HCT116 (cell line): ENCODE measurements around the gene ADAMTS9. TPM values are rescaled to one million over a fixed set of nuclear protein-coding genes. Genes with fewer than 3 reads are reported as not detected.

Experiments used
- ATAC-seq: fragments of 200-7000 bp; cut with Tn5 transposase; 2 replicates; pipeline ENCODE4 v1.9.1; 2020; ENCODE audit warnings: mild to moderate bottlenecking, moderate library complexity
- BruUV-seq: library from RNA; stranded (reverse); fragments of 400-500 nt; replicated peaks from 2 replicates; lab custom pipeline; 2021; lab: Mats Ljungman, UMichigan
- CTCF ChIA-PET: fragments of 300-600 bp; sonication (Branson Sonifier 250); formaldehyde crosslinking; loops from one replicate; lab custom pipeline; 2021; ENCODE audit warnings: antibody characterized with exemption; lab: Charles Lee
- POLR2A ChIA-PET: fragments of 300-600, 350-600 bp; sonication (Branson Sonifier 250); formaldehyde crosslinking; loops from one replicate; lab custom pipeline; 2021; ENCODE audit warnings: antibody characterized with exemption; lab: Charles Lee
- RAD21 ChIA-PET, 2 experiments: fragments of 300-600 bp; sonication (Branson Sonifier 250); formaldehyde crosslinking; loops; one replicate each; lab custom pipeline; 2023; ENCODE audit warnings: low total read pairs in 2 of 2; ENCODE audit not compliant: uncharacterized antibody in 2 of 2, unreplicated experiment in 2 of 2, low non-redundant PET in 1 of 2; lab: Charles Lee
- DNase-seq: peaks from one replicate; pipeline ENCODE4 v3.0.0-alpha.2; 2010; ENCODE audit warnings: low read depth, low spot score
- H2AFZ ChIP-seq: fragments of 200-600 bp; shearing (Covaris generic), sonication (generic); 2 replicates; pipeline ENCODE4 v1.6.1; 2017; ENCODE audit warnings: low read depth, mixed run types, mixed read lengths, antibody characterized with exemption, low read length; ENCODE audit not compliant: poor library complexity, severe bottlenecking
- H3K27ac ChIP-seq: 2 replicates; pipeline ENCODE4 v1.5.1; 2012; ENCODE audit warnings: low read depth, low read length
- H3K27me3 ChIP-seq: fragments of 200-600 bp; sonication (generic); 2 replicates; pipeline ENCODE4 v1.6.1; 2016; ENCODE audit warnings: mixed run types, low read length, mixed read lengths; ENCODE audit not compliant: insufficient read depth
- H3K36me3 ChIP-seq, 2 experiments: fragments of 200-500 bp in 1 of 2; fragments of 200-600 bp in 1 of 2; sonication (Bioruptor generic) in 1 of 2; sonication (generic) in 1 of 2; 2 replicates each; pipeline versions ENCODE4 v1.5.1 to v1.6.1; 2014 to 2016; ENCODE audit warnings: low read length in 2 of 2, inconsistent platforms in 1 of 2, mixed read lengths in 1 of 2, mixed run types in 1 of 2; ENCODE audit not compliant: insufficient read depth in 2 of 2, control insufficient read depth in 1 of 2
- H3K4me1 ChIP-seq, 2 experiments: fragments of 200-600 bp in 1 of 2; sonication (generic) in 1 of 2; 2 replicates each; pipeline versions ENCODE4 v1.5.1 to v1.6.1; 2012 to 2017; ENCODE audit warnings: low read length in 2 of 2, inconsistent platforms in 1 of 2, mild to moderate bottlenecking in 1 of 2, mixed read lengths in 1 of 2, mixed run types in 1 of 2, moderate library complexity in 1 of 2; ENCODE audit not compliant: insufficient read depth in 2 of 2, control insufficient read depth in 1 of 2
- H3K4me2 ChIP-seq: fragments of 200-600 bp; sonication (generic); 2 replicates; pipeline ENCODE4 v1.6.1; 2017; ENCODE audit warnings: mixed run types, low read length, mixed read lengths
- H3K4me3 ChIP-seq, 2 experiments: fragments of 200-600 bp in 1 of 2; sonication (generic) in 1 of 2; replicated peaks in 1 of 2; 2 replicates each; pipeline ENCODE4 v1.5.1; 2011 to 2016; ENCODE audit warnings: low read length in 2 of 2, control low read depth in 1 of 2, low read depth in 1 of 2, mild to moderate bottlenecking in 1 of 2, mixed read lengths in 1 of 2, mixed run types in 1 of 2
- H3K79me2 ChIP-seq: fragments of 200-600 bp; sonication (generic); 2 replicates; pipeline ENCODE4 v1.6.1; 2017; ENCODE audit warnings: mild to moderate bottlenecking, mixed run types, low read length, moderate library complexity, mixed read lengths; ENCODE audit not compliant: insufficient read depth
- H3K9ac ChIP-seq: fragments of 200-600 bp; sonication (generic); 2 replicates; pipeline ENCODE4 v1.6.1; 2016; ENCODE audit warnings: low read length, mixed read lengths
- H3K9me2 ChIP-seq: fragments of 200-600 bp; sonication (generic), shearing (Covaris generic); 2 replicates; pipeline ENCODE4 v1.6.1; 2017; ENCODE audit warnings: mixed run types, mild to moderate bottlenecking, moderate library complexity; ENCODE audit not compliant: insufficient read depth
- H3K9me3 ChIP-seq, 2 experiments: fragments of 200-500 bp in 1 of 2; fragments of 200-600 bp in 1 of 2; sonication (Bioruptor generic) in 1 of 2; sonication (generic) in 1 of 2; 2 replicates each; pipeline ENCODE4 v1.6.1; 2014 to 2017; ENCODE audit warnings: low read length in 2 of 2, mixed read lengths in 2 of 2, inconsistent platforms in 1 of 2, low read depth in 1 of 2, mild to moderate bottlenecking in 1 of 2, mixed run types in 1 of 2, moderate library complexity in 1 of 2; ENCODE audit not compliant: control insufficient read depth in 1 of 2, insufficient read depth in 1 of 2
- H4K20me1 ChIP-seq: fragments of 200-600 bp; sonication (generic), shearing (Covaris generic); 2 replicates; pipeline ENCODE4 v1.6.1; 2017; ENCODE audit warnings: mixed run types, mild to moderate bottlenecking, moderate library complexity; ENCODE audit not compliant: insufficient read depth
- ATF3 ChIP-seq: IDR thresholded peaks from 2 replicates; pipeline ENCODE4 v1.6.1; 2012
- CBX3 ChIP-seq: IDR thresholded peaks from 2 replicates; pipeline ENCODE4 v1.6.1; 2012; ENCODE audit warnings: low read depth
- EGR1 ChIP-seq: IDR thresholded peaks from 2 replicates; pipeline ENCODE4 v1.6.1; 2012; ENCODE audit warnings: low read depth
- EZH2 ChIP-seq: fragments of 200-600 bp; sonication (generic); IDR thresholded peaks from 2 replicates; pipeline ENCODE4 v1.6.1; 2017; ENCODE audit warnings: antibody characterized with exemption, mixed run types
- EZH2phosphoT487 ChIP-seq: fragments of 200-600 bp; IDR thresholded peaks from 2 replicates; pipeline ENCODE4 v1.6.1; 2018; ENCODE audit warnings: antibody characterized with exemption, borderline replicate concordance
- FOSL1 ChIP-seq: IDR thresholded peaks from 2 replicates; pipeline ENCODE4 v1.6.1; 2012; ENCODE audit warnings: low read depth
- JUND ChIP-seq: IDR thresholded peaks from 2 replicates; pipeline ENCODE4 v1.6.1; 2012
- MAX ChIP-seq: IDR thresholded peaks from 2 replicates; pipeline ENCODE4 v1.6.1; 2012
- POLR2A ChIP-seq: IDR thresholded peaks from 2 replicates; pipeline ENCODE4 v1.7.0; 2011; ENCODE audit warnings: borderline replicate concordance; ENCODE audit not compliant: insufficient read depth, insufficient read length; ENCODE audit errors: extremely low read depth
- POLR2AphosphoS5 ChIP-seq: IDR thresholded peaks from 2 replicates; pipeline ENCODE4 v1.6.1; 2011; ENCODE audit warnings: mild to moderate bottlenecking, low read depth, low read length, moderate library complexity
- SIN3A ChIP-seq: IDR thresholded peaks from 2 replicates; pipeline ENCODE4 v1.6.1; 2012; ENCODE audit warnings: low read depth
- SP1 ChIP-seq: IDR thresholded peaks from 2 replicates; pipeline ENCODE4 v1.6.1; 2012; ENCODE audit warnings: low read depth
- SRF ChIP-seq: IDR thresholded peaks from 2 replicates; pipeline ENCODE4 v1.6.1; 2012; ENCODE audit warnings: low read depth
- TCF7L2 ChIP-seq: IDR thresholded peaks from 2 replicates; pipeline ENCODE4 v1.7.0; 2011; ENCODE audit warnings: borderline replicate concordance, inconsistent platforms; ENCODE audit not compliant: insufficient read depth, insufficient read length; ENCODE audit errors: extremely low read depth
- YY1 ChIP-seq: IDR thresholded peaks from 2 replicates; pipeline ENCODE4 v1.6.1; 2011; ENCODE audit warnings: low read length, low read depth, moderate library complexity, mild to moderate bottlenecking; ENCODE audit not compliant: insufficient replicate concordance; ENCODE audit errors: extremely low read depth
- ZBTB33 ChIP-seq: IDR thresholded peaks from 2 replicates; pipeline ENCODE4 v1.6.1; 2011; ENCODE audit warnings: mild to moderate bottlenecking, low read length, moderate library complexity; ENCODE audit not compliant: insufficient replicate concordance; ENCODE audit errors: extremely low read depth
- ZFX ChIP-seq: fragments of 450-650 bp; IDR thresholded peaks from 2 replicates; pipeline ENCODE4 v1.6.1; 2017
- ZNF274 ChIP-seq: fragments of 200-500 bp; sonication (Bioruptor generic); IDR thresholded peaks from 2 replicates; pipeline ENCODE4 v1.6.1; 2014; ENCODE audit warnings: mild to moderate bottlenecking, low read depth, low read length, inconsistent platforms
- intact Hi-C: fragments of 100-400 bp; cut with micrococcal nuclease; formaldehyde crosslinking; loops from 2 replicates; pipeline ENCODE4 v1.10.0; 2022
- total RNA-seq: library from RNA; stranded (reverse); gene quantifications from one replicate; pipeline ENCODE4 v1.2.1, GENCODE V29; 2021; ENCODE audit not compliant: unreplicated experiment
- TF ChIP-seq, protein P1 (sequence below), 3 experiments: fragments of 200-600 bp in 1 of 3; sonication (generic) in 1 of 3; IDR thresholded peaks in 2 of 3; conservative IDR thresholded peaks in 1 of 3; 2 replicates each; pipeline ENCODE4 v1.5.1; 2012 to 2017; ENCODE audit warnings: low read depth in 2 of 3, low read length in 2 of 3, antibody characterized with exemption in 1 of 3, borderline replicate concordance in 1 of 3, control low read depth in 1 of 3, mild to moderate bottlenecking in 1 of 3, mixed read lengths in 1 of 3, mixed run types in 1 of 3, moderate library complexity in 1 of 3; ENCODE audit not compliant: insufficient read depth in 1 of 3

ADAMTS9 gene
- total RNA-seq, 1 experiment from 2014 or later = 0.05 TPM

DNA sequence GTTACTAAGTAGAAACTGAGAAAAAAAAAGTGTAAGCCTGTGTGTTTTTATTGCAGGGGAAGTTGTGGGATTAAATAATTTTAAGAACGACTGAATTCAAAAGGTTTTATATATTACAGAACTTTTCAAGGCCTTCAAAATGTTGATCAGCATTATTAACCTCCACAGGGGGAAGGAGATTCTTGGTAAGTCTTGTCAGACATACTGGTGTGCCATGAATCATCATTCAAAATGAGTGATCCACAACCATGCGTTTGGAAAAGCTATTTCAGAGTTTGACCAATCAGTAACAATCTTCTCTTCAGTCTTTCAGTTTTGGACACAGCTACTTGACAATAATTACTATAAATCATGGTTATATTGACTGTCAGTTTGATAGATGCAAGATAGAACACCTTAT, 70.2 kb downstream of the ADAMTS9 start:
- intact Hi-C loops = no loop called here
- H3K4me3 ChIP-seq = no peak overlapping the region
- TF ChIP-seq ZBTB33 (no peak), SRF (no peak), FOSL1 (no peak), MAX (no peak), POLR2AphosphoS5 (no peak), YY1 (no peak), POLR2A (no peak), ZFX (no peak), CBX3 (no peak), SIN3A (no peak), EGR1 (no peak), SP1 (no peak), ATF3 (no peak), EZH2phosphoT487 (no peak), ZNF274 (no peak), EZH2 (no peak), JUND (no peak), TCF7L2 (no peak)
- TF ChIP-seq, protein P1, sequence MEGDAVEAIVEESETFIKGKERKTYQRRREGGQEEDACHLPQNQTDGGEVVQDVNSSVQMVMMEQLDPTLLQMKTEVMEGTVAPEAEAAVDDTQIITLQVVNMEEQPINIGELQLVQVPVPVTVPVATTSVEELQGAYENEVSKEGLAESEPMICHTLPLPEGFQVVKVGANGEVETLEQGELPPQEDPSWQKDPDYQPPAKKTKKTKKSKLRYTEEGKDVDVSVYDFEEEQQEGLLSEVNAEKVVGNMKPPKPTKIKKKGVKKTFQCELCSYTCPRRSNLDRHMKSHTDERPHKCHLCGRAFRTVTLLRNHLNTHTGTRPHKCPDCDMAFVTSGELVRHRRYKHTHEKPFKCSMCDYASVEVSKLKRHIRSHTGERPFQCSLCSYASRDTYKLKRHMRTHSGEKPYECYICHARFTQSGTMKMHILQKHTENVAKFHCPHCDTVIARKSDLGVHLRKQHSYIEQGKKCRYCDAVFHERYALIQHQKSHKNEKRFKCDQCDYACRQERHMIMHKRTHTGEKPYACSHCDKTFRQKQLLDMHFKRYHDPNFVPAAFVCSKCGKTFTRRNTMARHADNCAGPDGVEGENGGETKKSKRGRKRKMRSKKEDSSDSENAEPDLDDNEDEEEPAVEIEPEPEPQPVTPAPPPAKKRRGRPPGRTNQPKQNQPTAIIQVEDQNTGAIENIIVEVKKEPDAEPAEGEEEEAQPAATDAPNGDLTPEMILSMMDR (IDR thresholded peaks at IDR 0.05 in 2 of 3, conservative IDR thresholded peaks at IDR 0.05 in 1 of 3; ENCODE audit: borderline replicate concordance in 1 of 3, insufficient read depth in 1 of 3, low read depth in 2 of 3, low read length in 2 of 3) = no peak
- H3K27ac ChIP-seq = no peak overlapping the region
- no TSS peak for BruUV-seq
- H3K4me1 ChIP-seq = no peaks in the 10 kb centered on the region
- no peak overlapping the region for H3K4me2 ChIP-seq
- H4K20me1 ChIP-seq = no peaks in the 10 kb centered on the region; the same call in 1 of the 2 replicates
- ChIA-PET RAD21 (no interaction called here), POLR2A (no interaction called here), CTCF (no interaction called here)
- no peaks in the 10 kb centered on the region for H3K36me3 ChIP-seq
- H3K27me3 ChIP-seq = peaks cover 9% of the 10 kb centered on the region; the same call in 1 of the 2 replicates
- H3K9me2 ChIP-seq = no peaks in the 10 kb centered on the region
- ATAC-seq (no peak), DNase-seq (no peak)
- H3K79me2 ChIP-seq = no peaks in the 10 kb centered on the region
- H2AFZ ChIP-seq = no peak overlapping the region
- H3K9ac ChIP-seq = no peak overlapping the region
- no peaks in the 10 kb centered on the region for H3K9me3 ChIP-seq
